IMR-90 (cell line): Measurements from ENCODE around the gene CD1C. TPM values are rescaled to one million over a fixed set of nuclear protein-coding genes. Genes with fewer than 3 reads are reported as not detected.

Experiments
- ATAC-seq: fragments of 200-7000 bp; cut with Tn5 transposase; 2 replicates; pipeline ENCODE4 v1.9.1; 2020; ENCODE audit warnings: low read depth, mild to moderate bottlenecking, moderate library complexity
- BruUV-seq: library from RNA; stranded (reverse); fragments of 400-500 nt; replicated peaks from 2 replicates; lab custom pipeline; 2021; lab: Mats Ljungman, UMichigan
- CTCF ChIA-PET: fragments of 300-600 bp; formaldehyde crosslinking; extraction: SDS; loops from one replicate; lab custom pipeline; 2021; ENCODE audit warnings: antibody characterized with exemption; lab: Yijun Ruan, JAX
- POLR2A ChIA-PET: fragments of 300-600 bp; sonication (Branson Sonifier 250); formaldehyde crosslinking; loops from one replicate; lab custom pipeline; 2022; ENCODE audit warnings: antibody characterized with exemption; ENCODE audit not compliant: unreplicated experiment; lab: Charles Lee
- DNase-seq: peaks from one replicate; pipeline ENCODE4 v3.0.0; 2013
- H2AFZ ChIP-seq: replicated peaks from 2 replicates; pipeline ENCODE3; 2013; ENCODE audit warnings: low read length, mild to moderate bottlenecking; ENCODE audit not compliant: poor library complexity
- H2AK5ac ChIP-seq: 2 replicates; pipeline ENCODE4 v1.6.1; 2013; ENCODE audit warnings: low read depth, low read length, inconsistent platforms
- H2AK9ac ChIP-seq: replicated peaks from 2 replicates; pipeline ENCODE3; 2013; ENCODE audit warnings: mild to moderate bottlenecking, low read depth, low read length, moderate library complexity; ENCODE audit not compliant: poor library complexity
- H2BK120ac ChIP-seq: 2 replicates; pipeline ENCODE4 v1.6.1; 2013; ENCODE audit warnings: low read depth, low read length, inconsistent platforms
- H2BK15ac ChIP-seq: 3 replicates; pipeline ENCODE4 v1.6.1; 2013; ENCODE audit warnings: low read depth, low read length, inconsistent platforms
- H2BK20ac ChIP-seq: 2 replicates; pipeline ENCODE4 v1.6.1; 2013; ENCODE audit warnings: low read depth, mild to moderate bottlenecking, inconsistent platforms, low read length, moderate library complexity
- H2BK5ac ChIP-seq: 2 replicates; pipeline ENCODE4 v1.6.1; 2013; ENCODE audit warnings: mild to moderate bottlenecking, low read depth, low read length, inconsistent platforms; ENCODE audit not compliant: poor library complexity, severe bottlenecking
- H3K14ac ChIP-seq: replicated peaks from 2 replicates; pipeline ENCODE4 v1.6.1; 2013; ENCODE audit warnings: low read depth, low read length, inconsistent platforms
- H3K18ac ChIP-seq: 2 replicates; pipeline ENCODE4 v1.6.1; 2013; ENCODE audit warnings: low read depth, low read length, control low read depth
- H3K23ac ChIP-seq: 2 replicates; pipeline ENCODE4 v1.6.1; 2013; ENCODE audit warnings: low read depth, low read length, inconsistent platforms
- H3K27ac ChIP-seq: 2 replicates; pipeline ENCODE4 v1.5.1; 2013; ENCODE audit warnings: mild to moderate bottlenecking, control low read depth, low read length; ENCODE audit not compliant: insufficient read depth
- H3K27me3 ChIP-seq: 2 replicates; pipeline ENCODE4 v1.6.1; 2013; ENCODE audit warnings: low read length; ENCODE audit not compliant: control insufficient read depth, insufficient read depth
- H3K36me3 ChIP-seq: 2 replicates; pipeline ENCODE4 v1.6.1; 2013; ENCODE audit warnings: low read length, mixed read lengths; ENCODE audit not compliant: control insufficient read depth, insufficient read depth
- H3K4ac ChIP-seq: 2 replicates; pipeline ENCODE4 v1.6.1; 2013; ENCODE audit warnings: low read depth, low read length, inconsistent platforms
- H3K4me1 ChIP-seq: 2 replicates; pipeline ENCODE4 v1.6.1; 2013; ENCODE audit warnings: low read length, mixed read lengths; ENCODE audit not compliant: control insufficient read depth, insufficient read depth
- H3K4me2 ChIP-seq: 2 replicates; pipeline ENCODE4 v1.6.1; 2013; ENCODE audit warnings: low read depth, mild to moderate bottlenecking, control low read depth, low read length, moderate library complexity
- H3K4me3 ChIP-seq: 2 replicates; pipeline ENCODE4 v1.5.1; 2013; ENCODE audit warnings: low read depth, mild to moderate bottlenecking, control low read depth, low read length, moderate library complexity; ENCODE audit not compliant: insufficient read depth
- H3K56ac ChIP-seq: 2 replicates; pipeline ENCODE4 v1.6.1; 2013; ENCODE audit warnings: low read length, inconsistent platforms; ENCODE audit not compliant: insufficient read depth; ENCODE audit errors: extremely low read depth
- H3K79me1 ChIP-seq, 2 experiments: 2 replicates each; pipeline ENCODE4 v1.6.1; 2013; ENCODE audit warnings: low read length in 2 of 2, inconsistent platforms in 1 of 2, low read depth in 1 of 2
- H3K9ac ChIP-seq: 2 replicates; pipeline ENCODE4 v1.6.1; 2013; ENCODE audit warnings: low read depth, low read length, control low read depth
- H3K9me1 ChIP-seq: 2 replicates; pipeline ENCODE4 v1.6.1; 2013; ENCODE audit warnings: low read length, inconsistent platforms; ENCODE audit not compliant: insufficient read depth
- H3K9me3 ChIP-seq: 2 replicates; pipeline ENCODE4 v1.6.1; 2013; ENCODE audit warnings: low read length; ENCODE audit not compliant: control insufficient read depth, insufficient read depth
- H4K20me1 ChIP-seq: 2 replicates; pipeline ENCODE4 v1.6.1; 2013; ENCODE audit warnings: low read length, inconsistent platforms; ENCODE audit not compliant: insufficient read depth
- H4K5ac ChIP-seq: 2 replicates; pipeline ENCODE4 v1.6.1; 2013; ENCODE audit warnings: mild to moderate bottlenecking, low read depth, low read length, control low read depth
- H4K8ac ChIP-seq, 2 experiments: 2 replicates each; pipeline ENCODE4 v1.6.1; 2013; ENCODE audit warnings: low read depth in 2 of 2, low read length in 2 of 2, control low read depth in 1 of 2, inconsistent platforms in 1 of 2
- H4K91ac ChIP-seq: 2 replicates; pipeline ENCODE4 v1.6.1; 2013; ENCODE audit warnings: low read depth, low read length, inconsistent platforms; ENCODE audit not compliant: insufficient read depth
- CEBPB ChIP-seq: IDR thresholded peaks from 2 replicates; pipeline ENCODE4 v1.6.1; 2012; ENCODE audit warnings: low read depth, low read length, improper control_type of control experiment
- MXI1 ChIP-seq: IDR thresholded peaks from 2 replicates; pipeline ENCODE4 v1.6.1; 2012; ENCODE audit warnings: low read depth, mild to moderate bottlenecking, low read length, moderate library complexity, borderline replicate concordance
- RFX5 ChIP-seq: IDR thresholded peaks from 2 replicates; pipeline ENCODE4 v1.8.0; 2012; ENCODE audit warnings: low read depth, mild to moderate bottlenecking, low read length, moderate library complexity
- WGBS, 2 experiments: methylation state at CpG; one replicate each; pipeline versions ENCODE4 v1.1.5 to v1.1.7; 2013; ENCODE audit warnings: missing lambda C conversion rate in 2 of 2; ENCODE audit not compliant: insufficient read length in 1 of 2; ENCODE audit errors: extremely low coverage in 2 of 2; 5-methylcytosine and 5-hydroxymethylcytosine counted together
- dilution Hi-C: fragments of 300-500 bp; cut with HindIII; formaldehyde crosslinking; loops from one replicate; pipeline ENCODE4 v1.14.3; 2018; ENCODE audit warnings: low sequenced_read_pairs; ENCODE audit not compliant: unreplicated experiment
- in situ Hi-C: fragments of 300-500 bp; cut with MboI; formaldehyde crosslinking; loops from 3 replicates; pipeline ENCODE4 v1.14.3; 2019; ENCODE audit warnings: low sequenced_read_pairs, inconsistent platforms, mixed read lengths
- intact Hi-C: fragments of 100-400 bp; cut with micrococcal nuclease; formaldehyde crosslinking; loops from 2 replicates; pipeline ENCODE4 v1.10.0; 2022
- polyA plus RNA-seq, 3 experiments: library from polyadenylated mRNA; depleted of rRNA; stranded (reverse); fragments of >200 nt; gene quantifications; 2 replicates each; pipeline ENCODE4 v1.2.3, GENCODE V29; 2012; ENCODE audit warnings: low replicate concordance in 1 of 3
- total RNA-seq: library from RNA; depleted of rRNA; stranded (reverse); fragments of >200 nt; gene quantifications from 2 replicates; pipeline ENCODE4 v1.2.3, GENCODE V29; 2012
- TF ChIP-seq, protein P1 (sequence below): fragments of 150-350 bp; IDR thresholded peaks from 2 replicates; pipeline ENCODE4 v1.6.1; 2016; ENCODE audit warnings: low read depth, mild to moderate bottlenecking, low read length, moderate library complexity, borderline replicate concordance

The CD1C gene
- total and polyA plus RNA-seq, 2 of the 4 experiments (the other 2 are of a cell fraction), result not detected

DNA sequence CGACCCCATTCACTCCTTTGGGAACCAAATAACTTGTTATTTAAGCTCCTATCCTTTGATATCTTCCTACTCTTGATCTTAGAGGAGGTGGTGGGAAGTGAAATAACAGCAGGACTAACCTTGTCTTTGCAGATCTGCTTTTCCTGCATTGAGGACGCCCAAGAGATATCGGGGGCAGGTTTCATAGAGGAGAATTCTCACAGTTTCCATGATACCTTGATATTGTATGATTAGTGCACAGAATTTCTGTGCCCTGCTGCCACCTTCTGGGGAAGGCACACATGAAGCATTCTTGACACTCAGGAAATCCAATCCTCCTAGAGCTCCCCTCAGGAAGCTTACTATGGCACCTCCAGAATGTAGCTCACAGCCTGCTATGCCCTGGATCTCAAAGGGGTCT, 40.0 kb downstream of the CD1C start:
- H3K27ac ChIP-seq, result no peak overlapping the region
- in situ Hi-C loops, result no loop called here
- WGBS, 2 experiments, result no CpG with 5 or more reads among the region's 3 CpGs
- H3K4me2 ChIP-seq, result no peak overlapping the region
- H2AK9ac ChIP-seq, result no peak overlapping the region
- ATAC-seq, result no peak
- H2BK20ac ChIP-seq, result no peak overlapping the region
- H3K9me1 ChIP-seq, result no peaks in the 10 kb centered on the region
- POLR2A ChIA-PET, result no interaction called here
- H4K20me1 ChIP-seq, result no peaks in the 10 kb centered on the region
- H3K79me1 ChIP-seq, result no peaks in the 10 kb centered on the region
- H3K4ac ChIP-seq, result no peak overlapping the region
- CTCF ChIA-PET, result no interaction called here
- dilution Hi-C loops, result no loop called here
- no peak overlapping the region for H3K14ac ChIP-seq
- no peak overlapping the region for H4K5ac ChIP-seq
- H3K27me3 ChIP-seq, result no peaks in the 10 kb centered on the region
- H3K23ac ChIP-seq, result no peak overlapping the region
- TF ChIP-seq, protein P1, sequence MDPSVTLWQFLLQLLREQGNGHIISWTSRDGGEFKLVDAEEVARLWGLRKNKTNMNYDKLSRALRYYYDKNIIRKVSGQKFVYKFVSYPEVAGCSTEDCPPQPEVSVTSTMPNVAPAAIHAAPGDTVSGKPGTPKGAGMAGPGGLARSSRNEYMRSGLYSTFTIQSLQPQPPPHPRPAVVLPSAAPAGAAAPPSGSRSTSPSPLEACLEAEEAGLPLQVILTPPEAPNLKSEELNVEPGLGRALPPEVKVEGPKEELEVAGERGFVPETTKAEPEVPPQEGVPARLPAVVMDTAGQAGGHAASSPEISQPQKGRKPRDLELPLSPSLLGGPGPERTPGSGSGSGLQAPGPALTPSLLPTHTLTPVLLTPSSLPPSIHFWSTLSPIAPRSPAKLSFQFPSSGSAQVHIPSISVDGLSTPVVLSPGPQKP, result no peak
- no peak for TF ChIP-seq CEBPB
- no peak for TF ChIP-seq RFX5
- TF ChIP-seq MXI1, result no peak
- H2AFZ ChIP-seq, result no peak overlapping the region
- no peak overlapping the region for H3K4me3 ChIP-seq
- H2BK15ac ChIP-seq, result no peak overlapping the region
- no peaks in the 10 kb centered on the region for H3K36me3 ChIP-seq
- no peak overlapping the region for H3K18ac ChIP-seq
- H2AK5ac ChIP-seq, result no peak overlapping the region
- peaks cover 3% of the 10 kb centered on the region; the same call in 1 of the 2 replicates for H3K9me3 ChIP-seq
- H2BK120ac ChIP-seq, result no peak overlapping the region
- intact Hi-C loops, result no loop called here
- no peaks in the 10 kb centered on the region for H3K4me1 ChIP-seq
- no peak overlapping the region for H3K56ac ChIP-seq
- H4K91ac ChIP-seq, result no peak overlapping the region
- H2BK5ac ChIP-seq, result no peak overlapping the region
- no TSS peak for BruUV-seq
- no peak overlapping the region for H3K9ac ChIP-seq
- DNase-seq, result no peak
- no peak overlapping the region for H4K8ac ChIP-seq
